Motor neuron (in vitro differentiated cells): Measurements from ENCODE around the gene SUGCT. TPM values are rescaled to one million over a fixed set of nuclear protein-coding genes. Genes with fewer than 3 reads are reported as not detected.
"Not testable (repeated sequence)": the region's sequence is repeated elsewhere in the genome, so short reads cannot be mapped to it uniquely, and the experiment has no call there.

Experiments used
- ATAC-seq, 8 experiments: fragments of 200-7000 bp; cut with Tn5 transposase; replicated peaks in 6 of 8; 2 replicates each; pipeline ENCODE4 v1.8.0; 2021; ENCODE audit warnings: mild to moderate bottlenecking in 8 of 8, moderate library complexity in 8 of 8
- H3K27ac ChIP-seq, 2 donors: fragments of 250-450 bp; sonication (Bioruptor Pico); 2 replicates each; pipeline ENCODE4 v1.9.0; 2021; ENCODE audit warnings: antibody characterized with exemption in 2 of 2, mild to moderate bottlenecking in 2 of 2, moderate library complexity in 1 of 2
- H3K4me1 ChIP-seq, 2 donors: fragments of 250-450 bp; sonication (Bioruptor Pico); replicated peaks in 1 of 2; 2 replicates each; pipeline ENCODE4 v1.6.1; 2021; ENCODE audit warnings: antibody characterized with exemption in 2 of 2, mild to moderate bottlenecking in 2 of 2, moderate library complexity in 1 of 2
- H3K4me3 ChIP-seq, 5 donors: fragments of 250-450 bp; sonication (Bioruptor Pico); 2 replicates each; pipeline ENCODE4 v1.9.0; 2021; ENCODE audit warnings: antibody characterized with exemption in 5 of 5, mild to moderate bottlenecking in 5 of 5, moderate library complexity in 4 of 5
- WGBS, 10 experiments: fragments of 450-650 bp; shearing (Covaris generic); methylation state at CpG; one replicate each; pipeline ENCODE4 v1.0.0; 2022; 5-methylcytosine and 5-hydroxymethylcytosine counted together
- in situ Hi-C, 9 experiments: fragments of 400-800 bp; cut with MboI; loops; one replicate each; pipeline ENCODE4 v1.15.0; 2021; ENCODE audit warnings: low sequenced_read_pairs in 9 of 9, low pct_unique_long_range_greater_than_20kb in 2 of 9; ENCODE audit not compliant: unreplicated experiment in 9 of 9
- total RNA-seq, 8 experiments: library from RNA; unstranded; fragments of 300-600 nt; gene quantifications; 2 replicates each; pipeline versions ENCODE4 v1.2.3 to v1.2.4, GENCODE V29; 2022

SUGCT gene
- total RNA-seq, 8 experiments from 2014 or later: 2.3 to 26.1 (median 4.2) TPM

GRCh38 chr7:40117199-40117598 lies 17.6 kb upstream of the SUGCT start:
- H3K4me3 ChIP-seq, H3K4me1 ChIP-seq, H3K27ac ChIP-seq, ATAC-seq, in situ Hi-C loops: not testable (repeated sequence)
- 87 to 100% (median 100%) methylated on average over 2 to 8 of the region's 9 CpGs; no CpG with 5 or more reads in 1 of the 10 experiments for WGBS, 10 experiments

DNA sequence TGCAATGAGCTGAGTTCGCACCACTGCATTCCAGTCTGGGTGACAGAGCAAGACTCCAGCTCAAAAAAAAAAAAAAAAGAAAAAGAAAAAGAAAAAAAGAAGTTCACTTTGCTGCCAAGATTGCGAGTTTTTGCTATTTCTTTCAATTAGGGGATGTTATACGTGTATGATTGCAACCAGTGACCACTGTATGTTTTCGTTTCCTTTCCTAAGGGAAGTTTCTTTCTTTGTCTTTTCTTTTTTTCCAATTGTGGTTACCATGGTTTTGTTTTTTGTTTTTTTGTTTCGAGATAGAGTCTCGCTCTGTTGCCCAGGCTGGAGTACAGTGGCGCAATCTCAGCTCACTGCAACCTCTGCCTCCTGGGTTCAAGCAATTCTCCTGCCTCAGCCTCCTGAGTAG lies 16.6 kb upstream of the SUGCT start:
- in situ Hi-C loops, H3K4me3 ChIP-seq, H3K4me1 ChIP-seq, ATAC-seq, H3K27ac ChIP-seq: not testable (repeated sequence)
- WGBS, 10 experiments: 81 to 100% (median 94%) methylated on average over 3 to 7 of the region's 7 CpGs; no CpG with 5 or more reads in 2 of the 10 experiments

DNA sequence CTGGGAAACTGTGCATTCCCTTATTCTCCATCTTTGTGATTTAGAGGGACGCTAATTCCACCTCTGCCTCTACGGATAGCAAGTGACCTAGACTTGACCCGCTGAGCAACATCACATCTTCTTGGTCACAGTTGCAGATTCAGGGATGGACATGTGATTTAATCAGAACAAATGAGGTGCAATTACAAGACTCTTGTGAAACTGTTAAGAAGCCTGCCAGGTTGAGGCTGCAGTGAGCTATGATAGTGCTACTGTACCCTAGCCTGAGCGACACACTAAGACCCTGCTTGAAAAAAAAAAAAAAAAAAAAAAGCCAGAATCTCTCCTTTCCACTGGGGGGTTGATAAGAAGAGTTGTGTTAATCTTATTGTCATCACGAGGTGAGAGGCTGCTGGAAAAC lies 14.8 kb upstream of the SUGCT start:
- ATAC-seq: peak in 5 of 8 experiments; percentile 62 to 83 (median 72)
- no peak overlapping the region for H3K4me3 ChIP-seq
- in situ Hi-C loops: no loop called here
- 40 to 100% (median 70%) methylated on average over 1 to 5 of the region's 5 CpGs; no CpG with 5 or more reads in 2 of the 10 experiments for WGBS, 10 experiments
- no peak overlapping the region for H3K27ac ChIP-seq
- peaks cover 4 to 9% of the 10 kb centered on the region in 2 donors for H3K4me1 ChIP-seq

- H3K4me3 ChIP-seq, ATAC-seq, in situ Hi-C loops, H3K4me1 ChIP-seq, H3K27ac ChIP-seq: not testable (repeated sequence)
- WGBS, 10 experiments: 91 to 100% (median 95%) methylated on average over 1 to 14 of the region's 14 CpGs
Observed at GRCh38 chr7:40122100-40122939, 12.5 kb upstream of the SUGCT start.

- in situ Hi-C loops: no loop called here
- H3K4me3 ChIP-seq: no peak overlapping the region
- no peak overlapping the region for H3K27ac ChIP-seq
- ATAC-seq: no peak
- WGBS, 10 experiments: 60 to 100% methylated on average over 1 to 2 of the region's 2 CpGs; no CpG with 5 or more reads in 8 of the 10 experiments
- peaks cover 4 to 9% of the 10 kb centered on the region in 2 donors for H3K4me1 ChIP-seq
Observed at GRCh38 chr7:40122940-40123254, 11.9 kb upstream of the SUGCT start.

GRCh38 chr7:40133561-40134427 lies 1.0 kb upstream of the SUGCT start:
- Histone ChIP-seq H3K27ac (peak overlapping the region; percentile 87 to 95), H3K4me3 (peak overlapping the region; percentile 62 to 97 (median 88)), H3K4me1 (peaks cover 7 to 8% of the 10 kb centered on the region in 2 donors)
- ATAC-seq: peak; percentile 49 to 65 (median 61)
- in situ Hi-C loops: no loop called here
- 0 to 1% (median 1%) methylated on average over 2 to 18 of the region's 36 CpGs for WGBS, 10 experiments

DNA sequence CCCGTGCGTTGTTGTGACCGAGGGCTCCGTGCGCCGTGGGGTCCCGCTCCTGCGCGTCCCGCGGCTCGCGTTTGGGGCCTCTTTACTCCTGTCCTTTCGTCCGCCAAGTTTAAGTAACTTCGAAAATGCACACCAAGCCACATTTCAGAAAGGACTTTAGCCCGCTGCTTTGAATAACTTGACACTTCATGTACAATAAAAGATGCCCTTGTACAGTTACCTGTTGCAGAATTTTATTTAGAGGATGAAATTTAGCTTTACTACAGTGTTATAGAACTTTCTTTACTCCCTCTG lies 459 bp downstream of the SUGCT start:
- Histone ChIP-seq H3K4me1 (peaks cover 7 to 8% of the 10 kb centered on the region in 2 donors), H3K27ac (peak overlapping the region in 1 of 2 donors; percentile 95), H3K4me3 (peak overlapping the region; percentile 62 to 97 (median 88))
- peak in 2 of 8 experiments; percentile 15 to 25 for ATAC-seq
- in situ Hi-C loops: no loop called here
- 2 to 50% (median 12%) methylated on average over 1 to 17 of the region's 17 CpGs; no CpG with 5 or more reads in 1 of the 10 experiments for WGBS, 10 experiments

GRCh38 chr7:40137563-40137962 lies 2.8 kb downstream of the SUGCT start:
- in situ Hi-C loops: no loop called here
- no peak for ATAC-seq
- Histone ChIP-seq H3K4me1 (peaks cover 7 to 8% of the 10 kb centered on the region in 2 donors), H3K4me3 (no peak overlapping the region), H3K27ac (no peak overlapping the region)
- 79 to 100% (median 94%) methylated on average over 1 to 2 of the region's 2 CpGs; no CpG with 5 or more reads in 3 of the 10 experiments for WGBS, 10 experiments

- in situ Hi-C loops: no loop called here
- H3K4me3 ChIP-seq: no peak overlapping the region
- ATAC-seq: no peak
- H3K27ac ChIP-seq: no peak overlapping the region
- WGBS, 10 experiments: 77 to 100% (median 94%) methylated on average over 1 to 4 of the region's 5 CpGs; no CpG with 5 or more reads in 1 of the 10 experiments
- no peaks in the 10 kb centered on the region for H3K4me1 ChIP-seq
Observed at GRCh38 chr7:40138973-40139372, 4.2 kb downstream of the SUGCT start.

- in situ Hi-C loops, H3K4me3 ChIP-seq, ATAC-seq, H3K4me1 ChIP-seq, H3K27ac ChIP-seq: not testable (repeated sequence)
- WGBS, 10 experiments: 90 to 100% (median 95%) methylated on average over 4 to 13 of the region's 13 CpGs; no CpG with 5 or more reads in 2 of the 10 experiments
Observed at GRCh38 chr7:40139891-40140290, 5.1 kb downstream of the SUGCT start.

DNA sequence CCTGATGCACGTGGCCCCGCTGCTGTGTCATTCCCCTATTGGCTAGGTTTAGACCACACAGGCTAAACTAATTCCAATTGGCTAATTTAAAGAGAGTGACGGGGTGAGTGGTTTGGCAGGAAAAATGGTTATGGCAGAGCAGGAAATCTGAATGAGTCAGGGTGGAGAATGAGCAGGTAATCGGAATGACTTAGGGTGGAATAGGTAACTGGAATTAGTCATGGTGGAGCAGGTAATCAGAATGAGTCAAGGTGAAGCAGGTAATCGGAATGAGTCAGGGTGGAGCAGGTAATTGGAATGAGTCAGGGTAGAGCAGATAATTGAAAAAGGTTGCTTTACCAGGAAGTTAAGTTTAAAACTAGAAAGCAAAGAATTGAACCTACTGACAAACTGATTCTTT lies 7.1 kb downstream of the SUGCT start:
- ATAC-seq, in situ Hi-C loops, H3K27ac ChIP-seq, H3K4me3 ChIP-seq, H3K4me1 ChIP-seq: not testable (repeated sequence)
- 88 to 100% (median 95%) methylated on average over 1 to 5 of the region's 5 CpGs; no CpG with 5 or more reads in 2 of the 10 experiments for WGBS, 10 experiments

DNA sequence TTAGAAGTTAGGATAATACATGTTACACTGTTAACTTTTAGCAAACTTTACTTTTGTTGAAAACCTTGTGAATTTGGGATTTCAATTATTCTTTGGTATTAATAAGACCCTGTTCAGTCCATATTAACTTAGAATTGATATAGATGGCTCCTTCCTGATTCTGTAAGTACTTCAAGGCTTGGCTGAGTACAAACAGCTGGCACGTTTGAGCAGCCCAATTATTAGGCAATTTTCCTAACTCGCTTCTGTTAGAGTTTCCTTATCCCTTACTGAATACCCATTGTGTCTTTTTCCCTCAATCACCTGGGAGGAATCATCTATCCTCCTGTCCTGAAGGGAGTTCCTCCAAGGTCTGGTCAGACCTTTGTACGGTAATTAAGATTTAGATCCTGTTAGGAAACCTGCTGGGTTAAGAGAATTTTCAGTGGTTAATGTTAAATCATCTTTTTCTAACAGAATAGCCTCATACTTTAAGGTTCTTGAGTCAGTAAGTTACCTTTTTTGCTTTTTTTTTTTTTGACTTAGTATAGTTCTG lies 10.9 kb downstream of the SUGCT start:
- H3K27ac ChIP-seq, H3K4me1 ChIP-seq, ATAC-seq, in situ Hi-C loops, H3K4me3 ChIP-seq: not testable (repeated sequence)
- 24 to 90% (median 81%) methylated on average over 2 to 3 of the region's 3 CpGs; no CpG with 5 or more reads in 1 of the 10 experiments for WGBS, 10 experiments
